DND-41 (cell line): ENCODE results near the gene IDH3G.

ENCODE experiments used
- ATAC-seq: fragments of 200-7000 bp; cut with Tn5 transposase; 3 replicates; pipeline ENCODE4 v1.9.1; 2021; ENCODE audit warnings: low read depth; ENCODE audit not compliant: insufficient read depth
- DNase-seq: peaks from one replicate; pipeline ENCODE4 v3.0.0-alpha.2; 2020
- H2AFZ ChIP-seq: 2 replicates; pipeline ENCODE4 v1.6.0; 2012; ENCODE audit warnings: low read depth, low read length
- H3K27ac ChIP-seq: 2 replicates; pipeline ENCODE4 v1.5.1; 2012; ENCODE audit warnings: low read length, inconsistent platforms
- H3K27me3 ChIP-seq: fragments of 200-600 bp; sonication (generic); 2 replicates; pipeline ENCODE4 v1.6.0; 2012; ENCODE audit warnings: low read length, mild to moderate bottlenecking, inconsistent platforms; ENCODE audit not compliant: insufficient read depth, poor library complexity
- H3K36me3 ChIP-seq: 2 replicates; pipeline ENCODE4 v1.5.1; 2012; ENCODE audit warnings: low read length, inconsistent platforms; ENCODE audit not compliant: insufficient read depth
- H3K4me1 ChIP-seq: 2 replicates; pipeline ENCODE4 v1.5.1; 2012; ENCODE audit warnings: mild to moderate bottlenecking, low read length; ENCODE audit not compliant: insufficient read depth
- H3K4me2 ChIP-seq: 2 replicates; pipeline ENCODE4 v1.6.0; 2012; ENCODE audit warnings: mild to moderate bottlenecking, moderate library complexity, low read length, inconsistent platforms; ENCODE audit not compliant: insufficient read depth
- H3K4me3 ChIP-seq, 2 experiments: fragments of 200-600 bp in 1 of 2; shearing (Covaris generic) in 1 of 2; 2 replicates each; pipeline ENCODE4 v1.5.1; 2012 to 2016; ENCODE audit warnings: inconsistent platforms in 2 of 2, low read length in 2 of 2, mild to moderate bottlenecking in 2 of 2, low read depth in 1 of 2, moderate library complexity in 1 of 2
- H3K79me2 ChIP-seq: 2 replicates; pipeline ENCODE4 v1.6.0; 2012; ENCODE audit warnings: low read length, inconsistent platforms; ENCODE audit not compliant: insufficient read depth
- H3K9ac ChIP-seq: 2 replicates; pipeline ENCODE4 v1.6.0; 2012; ENCODE audit warnings: low read depth, mild to moderate bottlenecking, inconsistent platforms, low read length, moderate library complexity
- H3K9me3 ChIP-seq: 2 replicates; pipeline ENCODE4 v1.5.1; 2012; ENCODE audit warnings: low read length, moderate library complexity, mild to moderate bottlenecking, inconsistent platforms; ENCODE audit not compliant: insufficient read depth, severe bottlenecking
- H4K20me1 ChIP-seq: 2 replicates; pipeline ENCODE4 v1.6.0; 2012; ENCODE audit warnings: low read length; ENCODE audit not compliant: insufficient read depth
- CTCF ChIP-seq: IDR thresholded peaks from 2 replicates; pipeline ENCODE4 v1.5.1; 2012; ENCODE audit warnings: borderline replicate concordance, low read length, moderate library complexity, mild to moderate bottlenecking; ENCODE audit not compliant: poor library complexity, severe bottlenecking; ENCODE audit errors: extremely low read depth
- EZH2 ChIP-seq: IDR thresholded peaks from 3 replicates; pipeline ENCODE4 v1.6.1; 2012; ENCODE audit warnings: borderline replicate concordance, low read depth, mild to moderate bottlenecking, moderate library complexity, low read length, inconsistent platforms; ENCODE audit not compliant: severe bottlenecking

The IDH3G gene

DNA sequence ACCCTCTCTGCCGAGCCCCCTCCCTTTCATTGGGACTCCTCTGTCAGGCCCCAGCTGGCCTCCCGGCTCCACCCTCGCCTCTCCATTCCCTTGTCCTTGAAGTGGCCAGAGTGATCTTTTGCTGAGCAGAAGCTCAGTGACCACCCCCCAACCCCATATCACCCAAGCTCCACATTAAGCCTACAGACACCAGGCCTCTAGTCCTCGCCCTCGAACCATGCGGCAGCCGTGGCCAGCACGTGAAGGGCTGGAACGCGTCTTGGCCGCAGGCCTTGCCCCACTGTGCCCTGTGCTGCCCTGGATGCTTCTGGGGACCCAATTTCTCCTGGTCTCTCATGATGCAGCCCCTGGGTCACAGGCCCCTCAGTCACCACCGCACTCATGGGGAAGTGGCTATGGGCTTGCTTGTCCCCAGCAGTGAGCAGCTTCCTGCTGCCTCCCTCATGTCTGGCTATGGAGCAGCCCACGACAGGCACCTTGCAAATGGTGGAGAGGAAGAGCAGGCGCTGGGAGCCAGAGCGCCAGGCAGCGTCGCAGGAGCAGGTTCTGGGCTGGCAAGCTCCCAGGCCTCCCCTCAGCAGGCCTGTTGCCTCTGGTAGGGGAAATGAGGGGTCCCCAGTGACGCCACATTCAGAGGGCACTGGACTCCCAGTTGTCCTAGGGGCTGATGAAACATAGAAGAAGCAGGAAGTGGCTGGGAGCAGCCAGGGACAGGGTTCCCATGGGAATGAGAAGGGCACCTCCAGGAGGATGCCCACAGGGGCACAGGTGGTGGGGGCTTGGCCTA lies 14.1 kb downstream of the IDH3G start:
- Histone ChIP-seq H3K27me3 (no peaks in the 10 kb centered on the region), H3K79me2 (no peaks in the 10 kb centered on the region), H3K36me3 (no peaks in the 10 kb centered on the region), H3K9me3 (no peaks in the 10 kb centered on the region), H4K20me1 (no peaks in the 10 kb centered on the region), H3K27ac (no peak overlapping the region), H3K4me1 (no peaks in the 10 kb centered on the region), H3K4me3 (no peak overlapping the region), H3K4me2 (no peak overlapping the region), H2AFZ (no peak overlapping the region), H3K9ac (no peak overlapping the region)
- 0 out of 3 replicates have a peak, but pooled peaks have one; percentile 10 for ATAC-seq
- TF ChIP-seq EZH2 (no peak), CTCF (no peak)
- DNase-seq, result no peak

DNA sequence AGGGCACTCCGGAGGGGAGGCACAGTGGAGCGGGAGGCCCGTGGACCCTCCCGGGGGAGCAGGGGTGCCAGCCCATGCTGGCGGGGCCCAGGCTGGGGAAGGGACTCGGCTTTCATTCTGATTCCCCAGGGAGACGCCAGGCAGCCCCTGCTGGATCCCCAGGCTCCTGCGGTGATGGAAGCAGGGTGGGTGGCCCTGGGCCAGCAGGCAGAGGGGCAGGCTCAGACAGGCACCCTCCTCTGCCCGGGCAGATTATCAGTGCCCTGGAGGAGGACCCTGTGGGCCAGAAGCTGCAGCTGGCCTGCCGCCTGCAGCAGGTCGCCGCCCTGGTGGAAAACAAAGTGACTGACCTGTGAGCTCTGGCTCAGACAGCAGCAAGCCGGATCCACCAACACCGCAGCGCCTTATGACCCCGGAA lies 15.5 kb downstream of the IDH3G start:
- no peaks in the 10 kb centered on the region for H4K20me1 ChIP-seq

GRCh38 chrX:153778181-153778580 lies 16.0 kb downstream of the IDH3G start:
- ATAC-seq, result no peak
- Histone ChIP-seq H3K4me3 (no peak overlapping the region), H3K27me3 (no peaks in the 10 kb centered on the region), H3K27ac (no peak overlapping the region), H3K4me1 (no peaks in the 10 kb centered on the region), H3K9me3 (no peaks in the 10 kb centered on the region), H3K79me2 (no peaks in the 10 kb centered on the region), H3K4me2 (no peak overlapping the region), H4K20me1 (no peaks in the 10 kb centered on the region), H3K36me3 (no peaks in the 10 kb centered on the region), H2AFZ (no peak overlapping the region), H3K9ac (no peak overlapping the region)
- DNase-seq, result no peak
- TF ChIP-seq EZH2, result no peak
- no peak for TF ChIP-seq CTCF

More for the DNA sequence above, 15.5 kb downstream of the IDH3G start:
- no peak overlapping the region for H3K4me3 ChIP-seq
- ATAC-seq (no peak; the same call in 2 of the 3 replicates), DNase-seq (no peak)
- H3K27ac ChIP-seq, result no peak overlapping the region
- H3K27me3 ChIP-seq, result no peaks in the 10 kb centered on the region
- H2AFZ ChIP-seq, result no peak overlapping the region
- H3K4me1 ChIP-seq, result no peaks in the 10 kb centered on the region
- H3K4me2 ChIP-seq, result no peak overlapping the region
- no peak overlapping the region for H3K9ac ChIP-seq
- H3K9me3 ChIP-seq, result no peaks in the 10 kb centered on the region
- no peaks in the 10 kb centered on the region for H3K36me3 ChIP-seq
- no peaks in the 10 kb centered on the region for H3K79me2 ChIP-seq
- TF ChIP-seq EZH2 (no peak), CTCF (peak; percentile 31)
